K562 (cell line): ENCODE results near the gene NFIC. TPM values are rescaled to one million over a fixed set of nuclear protein-coding genes. Genes with fewer than 3 reads are reported as not detected.

Experiments
- CXXC5 ChIP-seq: fragments of 250-450 bp; sonication (Bioruptor Pico); IDR thresholded peaks from 2 replicates; pipeline ENCODE4 v1.8.0; 2022; ENCODE audit warnings: inconsistent platforms, mild to moderate bottlenecking, moderate library complexity
- EGR1 ChIP-seq: fragments of 450-650 bp; conservative IDR thresholded peaks from 2 replicates; pipeline ENCODE4 v1.6.1; 2017; ENCODE audit warnings: mild to moderate bottlenecking
- ID3 ChIP-seq, 2 experiments: fragments of 250-450 bp in 1 of 2; fragments of 450-650 bp in 1 of 2; sonication (Bioruptor Pico) in 1 of 2; IDR thresholded peaks; 2 replicates each; pipeline versions ENCODE4 v1.6.1 to v1.8.0; 2016 to 2021; ENCODE audit warnings: mild to moderate bottlenecking in 2 of 2, moderate library complexity in 2 of 2, missing compliant biosample characterization in 1 of 2, missing genetic modification characterization in 1 of 2
- MAX ChIP-seq: sonication (generic); formaldehyde crosslinking; IDR thresholded peaks from 2 replicates; pipeline ENCODE4 v1.9.0; 2022; ENCODE audit warnings: mild to moderate bottlenecking, missing genetic modification reagents
- MGA ChIP-seq: fragments of 450-650 bp; IDR thresholded peaks from 2 replicates; pipeline ENCODE4 v1.6.1; 2016; ENCODE audit warnings: mild to moderate bottlenecking, moderate library complexity
- NCOR1 ChIP-seq: fragments of 450-650 bp; IDR thresholded peaks from 2 replicates; pipeline ENCODE4 v1.6.1; 2016; ENCODE audit warnings: mild to moderate bottlenecking, moderate library complexity
- RBM25 ChIP-seq: fragments of 200-400 bp; formaldehyde crosslinking; IDR thresholded peaks from 2 replicates; pipeline ENCODE4 v1.6.1; 2018; ENCODE audit warnings: low read length, low read depth, moderate library complexity; ENCODE audit not compliant: severe bottlenecking
- SP2 ChIP-seq: IDR thresholded peaks from 2 replicates; pipeline ENCODE4 v1.6.1; 2011; ENCODE audit warnings: mild to moderate bottlenecking, low read depth, low read length, moderate library complexity; ENCODE audit not compliant: poor library complexity, severe bottlenecking; ENCODE audit errors: extremely low read depth
- ZNF274 ChIP-seq: IDR thresholded peaks from 2 replicates; pipeline ENCODE4 v1.6.1; 2011; ENCODE audit warnings: low read depth, mild to moderate bottlenecking, low read length, moderate library complexity, borderline replicate concordance
- ZNF280A ChIP-seq: fragments of 450-650 bp; IDR thresholded peaks from 2 replicates; pipeline ENCODE4 v1.6.1; 2018; ENCODE audit warnings: mild to moderate bottlenecking, low read depth; ENCODE audit not compliant: partially characterized antibody
- ZNF561 ChIP-seq: fragments of 450-650 bp; formaldehyde crosslinking; conservative IDR thresholded peaks from 2 replicates; pipeline ENCODE4 v1.4.0; 2020; ENCODE audit warnings: mild to moderate bottlenecking, moderate library complexity
- ZNF79 ChIP-seq: fragments of 250-450 bp; sonication (Bioruptor Pico); IDR thresholded peaks from 2 replicates; pipeline ENCODE4 v1.4.0; 2020; ENCODE audit warnings: low read depth, mild to moderate bottlenecking, moderate library complexity
- polyA plus RNA-seq, 8 experiments: library from polyadenylated mRNA; depleted of rRNA in 4 of 8; stranded (reverse) in 5 of 8; unstranded in 3 of 8; fragments of >200 nt; fragmentation: Nextera tagmentation in 2 of 8; fragmentation: Illumina TruSeq in 1 of 8; extraction: Ambion mirVana in 2 of 8; extraction: Trizol in 1 of 8; gene quantifications; 2 replicates each; pipeline versions ENCODE4 v1.2.1 to v1.2.3, GENCODE V29; 2011 to 2014; ENCODE audit warnings: inconsistent platforms in 1 of 8, missing spikeins in 1 of 8
- total RNA-seq, 7 experiments: library from RNA; depleted of rRNA in 6 of 7; stranded (reverse); fragments of >200 nt in 6 of 7; fragmentation: Illumina TruSeq in 2 of 7; extraction: Trizol in 2 of 7; gene quantifications; 2 replicates each; pipeline versions ENCODE4 v1.2.1 to v1.2.3, GENCODE V29; 2011 to 2021; ENCODE audit warnings: low replicate concordance in 1 of 7

The NFIC gene
- total and polyA plus RNA-seq, 9 of the 15 experiments (the other 6 are each of a cell fraction or from before 2014, with no cell fraction given) = 0.71 to 62.1 (median 6.9) TPM

DNA sequence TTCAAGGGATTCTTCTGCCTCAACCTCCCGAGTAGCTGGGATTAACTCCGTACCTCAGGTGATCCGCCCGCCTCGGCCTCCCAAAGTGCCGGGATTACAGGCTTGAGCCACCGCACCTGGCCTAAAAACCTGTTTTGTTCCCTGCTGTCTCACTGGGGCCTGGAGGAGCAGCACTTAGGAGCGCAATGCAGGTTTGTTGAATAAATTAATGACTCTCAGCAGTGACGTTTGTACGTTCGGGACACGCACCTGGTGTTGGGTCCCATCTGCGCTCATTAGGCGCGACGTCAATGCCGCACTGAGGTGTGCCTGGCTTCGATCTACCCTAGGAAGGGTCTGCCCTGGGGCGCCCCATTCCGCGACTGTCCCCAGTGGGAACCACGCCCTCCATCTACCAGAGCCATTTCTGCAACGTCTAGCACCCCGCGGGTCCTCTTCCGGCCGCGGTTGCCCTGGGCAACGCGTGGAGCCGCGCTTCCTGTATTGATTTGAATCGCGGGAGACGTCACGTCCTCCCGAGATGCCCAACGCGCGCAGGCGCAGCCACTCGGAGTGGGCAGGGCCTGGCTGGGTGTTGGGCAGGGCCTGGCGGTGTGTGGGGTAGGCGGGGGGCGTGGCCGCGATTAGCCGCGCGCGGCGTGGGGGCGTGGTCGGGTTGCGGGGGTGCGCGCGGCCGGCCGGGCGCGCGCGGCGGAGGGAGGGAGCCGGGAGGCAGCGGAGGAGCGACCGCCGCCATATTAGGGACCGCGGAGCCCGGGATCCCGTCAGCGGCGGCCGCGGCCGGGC lies 139.4 kb downstream of the NFIC start, which contains the start of gene FZR1 (continued):
- no peak for TF ChIP-seq ZNF280A
- TF ChIP-seq MAX (CRISPR knock-in tag) = peak; percentile 75
- TF ChIP-seq NCOR1 = no peak
- TF ChIP-seq ZNF79 (CRISPR knock-in tag) = no peak
- TF ChIP-seq RBM25 = no peak
- peak; percentile 93 for TF ChIP-seq CXXC5 (CRISPR knock-in tag)
- TF ChIP-seq MGA = no peak
- no peak for TF ChIP-seq ZNF561 (CRISPR knock-in tag)
- no peak for TF ChIP-seq ZNF274
- TF ChIP-seq ID3 (CRISPR knock-in tag; IDR thresholded peaks at IDR 0.05) = no peak
- 0 out of 2 replicates have a peak, but pooled peaks have one; percentile 33 for TF ChIP-seq ID3 (tag; IDR thresholded peaks at IDR 0.05)
- no peak for TF ChIP-seq SP2
- TF ChIP-seq EGR1 = peak; percentile 52; the same call in 1 of the 2 replicates
